Psoas muscle (tissue), 8 donors: ENCODE results near the gene PCNX2. TPM values are rescaled to one million over a fixed set of nuclear protein-coding genes. Genes with fewer than 3 reads are reported as not detected.

Experiments used
- ATAC-seq, 4 donors: fragments of 200-7000 bp; cut with Tn5 transposase; one replicate each; pipeline ENCODE4 v1.9.1; 2020; ENCODE audit warnings: moderate library complexity in 3 of 4, mild to moderate bottlenecking in 2 of 4
- DNase-seq, 2 donors: peaks; one replicate each; pipeline ENCODE4 v3.0.0-alpha.2; 2020
- H3K27ac ChIP-seq: fragments of 200-600 bp; one replicate; pipeline ENCODE4 v1.8.0; 2022
- H3K27me3 ChIP-seq, 3 donors: fragments of 200-600 bp in 1 of 3; one replicate each; pipeline versions ENCODE4 v1.6.1 to v1.8.0; 2013 to 2022; ENCODE audit warnings: low read length in 2 of 3, mild to moderate bottlenecking in 2 of 3, moderate library complexity in 1 of 3; ENCODE audit not compliant: insufficient read depth in 3 of 3
- H3K36me3 ChIP-seq, 2 donors: fragments of 200-600 bp in 1 of 2; one replicate each; pipeline versions ENCODE4 v1.6.1 to v1.8.0; 2013 to 2022; ENCODE audit warnings: low read depth in 1 of 2, mild to moderate bottlenecking in 1 of 2, moderate library complexity in 1 of 2; ENCODE audit not compliant: insufficient read depth in 1 of 2
- H3K4me1 ChIP-seq: fragments of 200-600 bp; one replicate; pipeline ENCODE4 v1.8.0; 2022
- H3K4me3 ChIP-seq: fragments of 200-600 bp; one replicate; pipeline ENCODE4 v1.8.0; 2022; ENCODE audit warnings: mild to moderate bottlenecking
- H3K9me3 ChIP-seq: fragments of 200-600 bp; one replicate; pipeline ENCODE4 v1.8.0; 2022
- CTCF ChIP-seq: fragments of 200-600 bp; IDR thresholded peaks from one replicate; pipeline ENCODE4 v1.8.0; 2022; ENCODE audit warnings: antibody characterized with exemption
- WGBS, 3 donors: extraction: QIAGEN DNeasy Blood & Tissue Kit; methylation state at CpG; one replicate each; pipeline versions ENCODE4 v1.1.6 to v1.1.7; 2013; 5-methylcytosine and 5-hydroxymethylcytosine counted together
- intact Hi-C, 2 donors: fragments of 100-400 bp; cut with DNase I; formaldehyde crosslinking; loops; one replicate each; pipeline versions ENCODE4 v1.11.0 to v1.14.2; 2022
- polyA plus RNA-seq, 3 donors: library from polyadenylated mRNA; stranded (reverse); fragments of 200-250 nt; gene quantifications; one replicate each; pipeline ENCODE4 v1.2.3, GENCODE V29; 2013
- total RNA-seq, 4 donors: library from RNA; stranded (reverse); fragmentation: NEBNext Ultra II Directional in 2 of 4; extraction: Animal tissue kit (Norgen Biotek cat#: 25700) in 2 of 4; gene quantifications; one replicate each; pipeline versions ENCODE4 v1.2.1 to v1.2.4, GENCODE V29; 2021 to 2023
- donor health status: healthy with polysubstance abuse.
- donor health status: DM: no; HTN: no; CAD: no; lungs with moderate emphysema.
- donor health status: Bipolar disorder and iron deficiency.
- donor health status: healthy.
- donor health status: DM: yes; HTN: yes; CAD: no.
- donor health status: DM: no; HTN: no; CAD: no.
- donor health status: DM: no; HTN: no; CAD: no.
- donor health status: DM: yes; HTN: yes; CAD: no.

The PCNX2 gene
- total and polyA plus RNA-seq, 7 donors = 0.16 to 1.1 (median 0.54) TPM

- DNase-seq = no peak
- ATAC-seq = no peak
- H3K27ac ChIP-seq = no peak overlapping the region
- no peaks in the 10 kb centered on the region for H3K27me3 ChIP-seq
- no peaks in the 10 kb centered on the region for H3K9me3 ChIP-seq
- WGBS, 3 donors = 56 to 58% (median 57%) methylated on average over 9 of the region's 9 CpGs
- no peaks in the 10 kb centered on the region for H3K4me1 ChIP-seq
- TF ChIP-seq CTCF = no peak
- H3K36me3 ChIP-seq = no peaks in the 10 kb centered on the region
- no peak overlapping the region for H3K4me3 ChIP-seq
- intact Hi-C loops = no loop called here
Measured at GRCh38 chr1:232943679-232944252, 351.8 kb downstream of the PCNX2 start.

- 66 to 72% (median 70%) methylated on average over 8 of the region's 8 CpGs for WGBS, 3 donors
- no peak for TF ChIP-seq CTCF
- H3K9me3 ChIP-seq = no peaks in the 10 kb centered on the region
- no peaks in the 10 kb centered on the region for H3K36me3 ChIP-seq
- H3K27ac ChIP-seq = no peak overlapping the region
- intact Hi-C loops = no loop called here
- ATAC-seq = no peak
- H3K4me1 ChIP-seq = no peaks in the 10 kb centered on the region
- no peak overlapping the region for H3K4me3 ChIP-seq
- no peak for DNase-seq
- H3K27me3 ChIP-seq = no peaks in the 10 kb centered on the region
Measured at GRCh38 chr1:232942413-232943294, 352.9 kb downstream of the PCNX2 start.

GRCh38 chr1:232940262-232940661, 355.3 kb downstream of the PCNX2 start:
- intact Hi-C loops = no loop called here
- H3K4me1 ChIP-seq = no peaks in the 10 kb centered on the region
- H3K4me3 ChIP-seq = no peak overlapping the region
- no peak for TF ChIP-seq CTCF
- no peak for ATAC-seq
- DNase-seq = no peak
- no peaks in the 10 kb centered on the region for H3K9me3 ChIP-seq
- 77 to 83% (median 79%) methylated on average over 1 of the region's 1 CpG for WGBS, 3 donors
- no peaks in the 10 kb centered on the region for H3K36me3 ChIP-seq
- H3K27me3 ChIP-seq = no peaks in the 10 kb centered on the region
- H3K27ac ChIP-seq = no peak overlapping the region

- H3K36me3 ChIP-seq = no peaks in the 10 kb centered on the region
- ATAC-seq (no peak), DNase-seq (no peak)
- WGBS, 3 donors = 75 to 91% (median 78%) methylated on average over 2 of the region's 2 CpGs
- no peak overlapping the region for H3K27ac ChIP-seq
- H3K4me1 ChIP-seq = no peaks in the 10 kb centered on the region
- TF ChIP-seq CTCF = no peak
- no peaks in the 10 kb centered on the region for H3K27me3 ChIP-seq
- H3K9me3 ChIP-seq = no peaks in the 10 kb centered on the region
- no peak overlapping the region for H3K4me3 ChIP-seq
- intact Hi-C loops = no loop called here
Measured at GRCh38 chr1:232939748-232940147, 355.8 kb downstream of the PCNX2 start.
